ENCODE data around the gene FOXR2. TPM values are rescaled to one million over a fixed set of nuclear protein-coding genes. Genes with fewer than 3 reads are reported as not detected.

Gene FOXR2
- polyA plus RNA-seq, 1 donor from 2014 or later = not detected

DNA sequence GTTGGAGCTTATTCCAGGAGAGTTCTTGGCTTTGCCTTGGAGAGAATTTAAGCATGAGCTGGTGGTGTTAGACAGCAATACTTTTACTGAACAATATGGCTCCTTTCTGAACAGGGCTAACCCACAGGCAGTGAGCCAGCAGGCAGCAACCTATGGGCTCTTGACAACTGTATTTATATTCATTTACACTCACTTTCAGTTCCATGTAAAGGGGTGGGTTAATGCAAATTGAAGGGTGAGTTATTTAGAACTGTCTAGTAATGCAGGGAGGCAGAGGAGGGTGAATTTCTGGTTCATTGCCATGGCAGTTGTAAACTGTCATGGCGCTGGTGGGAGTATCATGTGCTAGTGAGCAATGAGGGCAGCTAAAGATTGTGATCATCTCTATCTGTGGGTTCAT is 15.7 kb downstream of the FOXR2 start:
- H3K79me2 ChIP-seq (replicated peaks; ENCODE audit: insufficient read depth, low read length) = no peaks in the 10 kb centered on the region
- H3K4me3 ChIP-seq (ENCODE audit: low read length) = no peak overlapping the region
- no peaks in the 10 kb centered on the region for H3K9me3 ChIP-seq (ENCODE audit: low read length)
- no peaks in the 10 kb centered on the region for H3K36me3 ChIP-seq (ENCODE audit: insufficient read depth, low read length)
- H3F3A ChIP-seq (ENCODE audit: insufficient read depth, low read length, poor library complexity, severe bottlenecking) = no peaks in the 10 kb centered on the region
- H4K20me1 ChIP-seq (ENCODE audit: insufficient read depth) = no peaks in the 10 kb centered on the region
- H3K9me2 ChIP-seq (ENCODE audit: insufficient read depth, low read length) = no peaks in the 10 kb centered on the region
- no peak for TF ChIP-seq REST (IDR thresholded peaks at IDR 0.05; ENCODE audit: borderline replicate concordance)
- TF ChIP-seq MXI1 (conservative IDR thresholded peaks at IDR 0.05; ENCODE audit: poor library complexity, severe bottlenecking) = no peak
- TF ChIP-seq RAD21 (conservative IDR thresholded peaks at IDR 0.05) = no peak
- no peak for TF ChIP-seq POLR2AphosphoS5 (IDR thresholded peaks at IDR 0.05)
- TF ChIP-seq EZH2 (IDR thresholded peaks at IDR 0.05; ENCODE audit: borderline replicate concordance, insufficient read depth, low read length, poor library complexity, severe bottlenecking) = no peak
- TF ChIP-seq CTCF (IDR thresholded peaks at IDR 0.05; ENCODE audit: poor library complexity, severe bottlenecking) = no peak
- no peak for TF ChIP-seq SMC3 (conservative IDR thresholded peaks at IDR 0.05; ENCODE audit: poor library complexity)
- TF ChIP-seq EP300 (conservative IDR thresholded peaks at IDR 0.05; ENCODE audit: poor library complexity, severe bottlenecking) = no peak
- no peak for TF ChIP-seq TAF1 (IDR thresholded peaks at IDR 0.05; ENCODE audit: low read depth)
- no peak overlapping the region for H3K27ac ChIP-seq (ENCODE audit: low read length)
- no peaks in the 10 kb centered on the region for H3K27me3 ChIP-seq (ENCODE audit: insufficient read depth, low read depth, low read length)
- no peak overlapping the region for H3K9ac ChIP-seq (ENCODE audit: low read length)
- no peak overlapping the region for H2AFZ ChIP-seq (ENCODE audit: low read depth, low read length)
- no peak overlapping the region for H3K4me2 ChIP-seq (ENCODE audit: low read length)

GRCh38 chrX:55640854-55641253 is 17.7 kb downstream of the FOXR2 start:
- no peaks in the 10 kb centered on the region for H3K9me2 ChIP-seq (ENCODE audit: insufficient read depth, low read length)
- no peaks in the 10 kb centered on the region for H3K9me3 ChIP-seq (ENCODE audit: low read length)
- H3K9ac ChIP-seq (ENCODE audit: low read length) = no peak overlapping the region
- no peaks in the 10 kb centered on the region for H3K27me3 ChIP-seq (ENCODE audit: insufficient read depth, low read depth, low read length)
- no peaks in the 10 kb centered on the region for H3K79me2 ChIP-seq (replicated peaks; ENCODE audit: insufficient read depth, low read length)
- no peak overlapping the region for H3K4me2 ChIP-seq (ENCODE audit: low read length)
- TF ChIP-seq REST (IDR thresholded peaks at IDR 0.05; ENCODE audit: borderline replicate concordance) (no peak), SMC3 (conservative IDR thresholded peaks at IDR 0.05; ENCODE audit: poor library complexity) (no peak), TAF1 (IDR thresholded peaks at IDR 0.05; ENCODE audit: low read depth) (no peak), EZH2 (IDR thresholded peaks at IDR 0.05; ENCODE audit: borderline replicate concordance, insufficient read depth, low read length, poor library complexity, severe bottlenecking) (no peak), POLR2AphosphoS5 (IDR thresholded peaks at IDR 0.05) (no peak), MXI1 (conservative IDR thresholded peaks at IDR 0.05; ENCODE audit: poor library complexity, severe bottlenecking) (no peak), RAD21 (conservative IDR thresholded peaks at IDR 0.05) (no peak), EP300 (conservative IDR thresholded peaks at IDR 0.05; ENCODE audit: poor library complexity, severe bottlenecking) (no peak), CTCF (IDR thresholded peaks at IDR 0.05; ENCODE audit: poor library complexity, severe bottlenecking) (no peak)
- H3K36me3 ChIP-seq (ENCODE audit: insufficient read depth, low read length) = no peaks in the 10 kb centered on the region
- H3K4me3 ChIP-seq (ENCODE audit: low read length) = no peak overlapping the region
- H4K20me1 ChIP-seq (ENCODE audit: insufficient read depth) = no peaks in the 10 kb centered on the region
- no peak overlapping the region for H2AFZ ChIP-seq (ENCODE audit: low read depth, low read length)
- H3F3A ChIP-seq (ENCODE audit: insufficient read depth, low read length, poor library complexity, severe bottlenecking) = no peaks in the 10 kb centered on the region
- H3K27ac ChIP-seq (ENCODE audit: low read length) = no peak overlapping the region

Data from neural cell (in vitro differentiated cells).